ENCODE measurements around the gene STEAP1B. TPM values are rescaled to one million over a fixed set of nuclear protein-coding genes. Genes with fewer than 3 reads are reported as not detected.

Gene STEAP1B
- total and polyA plus RNA-seq, 2 donors (not counting 3 experiments of a cell fraction or from before 2014, with no cell fraction given), result 32.2 to 46.1 TPM

DNA sequence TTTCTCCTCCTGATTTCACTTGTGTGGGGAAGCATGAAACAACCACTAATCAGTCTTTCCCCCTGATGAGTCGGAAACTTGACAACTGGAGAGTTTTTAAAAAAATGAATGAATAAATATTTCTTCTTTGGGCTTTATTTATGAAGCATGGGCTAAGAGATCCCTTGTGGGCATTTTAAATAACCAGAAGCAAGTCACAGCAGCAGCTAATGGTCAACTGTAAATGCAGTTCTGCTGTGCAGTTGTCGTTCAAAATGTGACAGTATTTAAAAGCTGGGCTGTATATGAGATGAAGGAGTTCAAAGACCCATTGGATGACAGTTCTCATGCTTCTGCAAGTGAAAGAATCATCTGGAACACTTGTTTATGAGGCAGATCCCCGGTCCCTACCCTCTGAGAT is 54.1 kb downstream of the STEAP1B start:
- H3K4me3 ChIP-seq (replicated peaks in 1 of 3; ENCODE audit: insufficient read depth in 1 of 3, low read depth in 1 of 3, low read length in 3 of 3), result no peak overlapping the region
- H4K20me1 ChIP-seq (replicated peaks; ENCODE audit: control insufficient read depth, extremely low read depth, insufficient read depth, low read length), result no peaks in the 10 kb centered on the region
- H3K4me2 ChIP-seq (ENCODE audit: insufficient read depth, low read length), result peak overlapping the region; percentile 2
- peak overlapping the region; percentile 92 for H3K27ac ChIP-seq (ENCODE audit: insufficient read depth, low read depth, low read length)
- FAIRE-seq (no peak), DNase-seq (ENCODE audit: low read depth, low spot score) (no peak)
- no peak overlapping the region for H2AFZ ChIP-seq (ENCODE audit: low read depth, low read length)
- no peaks in the 10 kb centered on the region for H3K9me1 ChIP-seq (replicated peaks; ENCODE audit: control insufficient read depth, extremely low read depth, insufficient read depth, low read length)
- dilution Hi-C loops (cut with MboI; ENCODE audit: extremely low pct_ligation_motif_present, low sequenced_read_pairs) (no loop called here), intact Hi-C loops (cut with micrococcal nuclease) (loop anchor here (1.0 to 10.0 kb wide), 11 partner anchors 12 to 336 kb away; partner anchors contain the start of gene RAPGEF5)
- peak overlapping the region; percentile 71 for H3K9ac ChIP-seq (replicated peaks; ENCODE audit: extremely low read depth, insufficient read depth, low read length)
- no peaks in the 10 kb centered on the region for H3K9me3 ChIP-seq (replicated peaks; ENCODE audit: control insufficient read depth, insufficient read depth, low read length)
- POLR2A ChIA-PET, result interaction anchor here (0.6 to 1.8 kb wide), 11 partner anchors 12 to 1027 kb away, joined by 3 to 10 read pairs (median 4); no protein-coding TSS in a partner anchor
- H3K4me1 ChIP-seq (ENCODE audit: control insufficient read depth, extremely low read depth, insufficient read depth, low read length), result peaks cover 50% of the 10 kb centered on the region
- no peaks in the 10 kb centered on the region for H3K36me3 ChIP-seq (ENCODE audit: control insufficient read depth in 2 of 2, extremely low read depth in 1 of 2, insufficient read depth in 2 of 2, low read length in 2 of 2)
- peaks cover 15% of the 10 kb centered on the region for H3K79me2 ChIP-seq (ENCODE audit: control insufficient read depth, insufficient read depth, low read length)
- CTCF ChIA-PET, result interaction anchor here (0.7 to 3.6 kb wide), 23 partner anchors 8 to 363 kb away, joined by 3 to 22 read pairs (median 4); no protein-coding TSS in a partner anchor
- TF ChIP-seq FOS (IDR thresholded peaks at IDR 0.05; ENCODE audit: borderline replicate concordance, insufficient read depth, low read length), result peak; percentile 2
- no peak for TF ChIP-seq EZH2 (IDR thresholded peaks at IDR 0.05; ENCODE audit: borderline replicate concordance, low read depth, low read length, severe bottlenecking)
- no peak for TF ChIP-seq JUN (IDR thresholded peaks at IDR 0.05; ENCODE audit: borderline replicate concordance, insufficient read depth, insufficient read length, low read depth)
- TF ChIP-seq, protein P1, sequence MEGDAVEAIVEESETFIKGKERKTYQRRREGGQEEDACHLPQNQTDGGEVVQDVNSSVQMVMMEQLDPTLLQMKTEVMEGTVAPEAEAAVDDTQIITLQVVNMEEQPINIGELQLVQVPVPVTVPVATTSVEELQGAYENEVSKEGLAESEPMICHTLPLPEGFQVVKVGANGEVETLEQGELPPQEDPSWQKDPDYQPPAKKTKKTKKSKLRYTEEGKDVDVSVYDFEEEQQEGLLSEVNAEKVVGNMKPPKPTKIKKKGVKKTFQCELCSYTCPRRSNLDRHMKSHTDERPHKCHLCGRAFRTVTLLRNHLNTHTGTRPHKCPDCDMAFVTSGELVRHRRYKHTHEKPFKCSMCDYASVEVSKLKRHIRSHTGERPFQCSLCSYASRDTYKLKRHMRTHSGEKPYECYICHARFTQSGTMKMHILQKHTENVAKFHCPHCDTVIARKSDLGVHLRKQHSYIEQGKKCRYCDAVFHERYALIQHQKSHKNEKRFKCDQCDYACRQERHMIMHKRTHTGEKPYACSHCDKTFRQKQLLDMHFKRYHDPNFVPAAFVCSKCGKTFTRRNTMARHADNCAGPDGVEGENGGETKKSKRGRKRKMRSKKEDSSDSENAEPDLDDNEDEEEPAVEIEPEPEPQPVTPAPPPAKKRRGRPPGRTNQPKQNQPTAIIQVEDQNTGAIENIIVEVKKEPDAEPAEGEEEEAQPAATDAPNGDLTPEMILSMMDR (IDR thresholded peaks at IDR 0.05; ENCODE audit: extremely low read depth in 1 of 2, insufficient read depth in 1 of 2, low read depth in 1 of 2, low read length in 2 of 2), result no peak
- BruUV-seq (replicated peaks), result TSS peak; percentile 52
- no peaks in the 10 kb centered on the region for H3K27me3 ChIP-seq (ENCODE audit: control insufficient read depth in 2 of 2, insufficient read depth in 2 of 2, low read length in 2 of 2)
